Dermis microvascular lymphatic vessel endothelial cell (primary cell): ENCODE data around the gene DNAAF8. TPM values are rescaled to one million over a fixed set of nuclear protein-coding genes. Genes with fewer than 3 reads are reported as not detected.

ENCODE experiments used
- DNase-seq, 2 donors: peaks; one replicate each; pipeline versions ENCODE4 v3.0.0 to v3.0.0-alpha.2; 2010; ENCODE audit warnings: low read depth in 2 of 2
- total RNA-seq: library from RNA; depleted of rRNA; stranded (reverse); fragments of >200 nt; gene quantifications from 2 replicates; pipeline ENCODE4 v1.2.1, GENCODE V29; 2014

The DNAAF8 gene
- total RNA-seq, 1 donor from 2014 or later: 0.13 TPM

GRCh38 chr16:4750896-4751295 lies 16.6 kb downstream of the DNAAF8 start:
- no peak for DNase-seq

GRCh38 chr16:4752351-4753100 lies 18.2 kb downstream of the DNAAF8 start:
- DNase-seq: no peak

- DNase-seq: no peak
Measured at GRCh38 chr16:4753227-4753626, 18.9 kb downstream of the DNAAF8 start.

GRCh38 chr16:4754865-4755264 lies 20.5 kb downstream of the DNAAF8 start:
- DNase-seq: no peak

- no peak for DNase-seq
Measured at GRCh38 chr16:4755687-4756086, 21.4 kb downstream of the DNAAF8 start.

- no peak for DNase-seq
Measured at GRCh38 chr16:4760221-4760910, 26.0 kb downstream of the DNAAF8 start.

GRCh38 chr16:4762205-4762604 lies 27.9 kb downstream of the DNAAF8 start:
- no peak for DNase-seq

- DNase-seq: no peak
Measured at GRCh38 chr16:4763791-4764190, 29.5 kb downstream of the DNAAF8 start.

GRCh38 chr16:4765511-4766474 lies 31.5 kb downstream of the DNAAF8 start:
- DNase-seq: peak; percentile 10 to 19

GRCh38 chr16:4766875-4767628 lies 32.7 kb downstream of the DNAAF8 start, which contains the start of gene ZNF500:
TSS of gene ZNF500 (minus strand) at chr16:4767162. CDS start at chr16:4765978, 1,184 bp downstream.
- peak; percentile 92 to 97 for DNase-seq

GRCh38 chr16:4767872-4768548 lies 33.7 kb downstream of the DNAAF8 start:
- peak in 1 of 2 donors; percentile 24 for DNase-seq

GRCh38 chr16:4768549-4769305 lies 34.4 kb downstream of the DNAAF8 start:
- DNase-seq: peak; percentile 82 to 90

- DNase-seq: no peak
Measured at GRCh38 chr16:4769306-4769638, 34.9 kb downstream of the DNAAF8 start.

- DNase-seq: no peak
Measured at GRCh38 chr16:4771646-4772045, 37.3 kb downstream of the DNAAF8 start.

GRCh38 chr16:4772351-4772750 lies 38.0 kb downstream of the DNAAF8 start:
- DNase-seq: no peak

GRCh38 chr16:4775005-4775404 lies 40.7 kb downstream of the DNAAF8 start:
- no peak for DNase-seq

GRCh38 chr16:4776141-4776705 lies 41.9 kb downstream of the DNAAF8 start:
- DNase-seq: no peak

- DNase-seq: no peak
Measured at GRCh38 chr16:4777339-4778049, 43.2 kb downstream of the DNAAF8 start.

- no peak for DNase-seq
Measured at GRCh38 chr16:4778050-4778392, 43.7 kb downstream of the DNAAF8 start.
